ENCODE data around the gene POLE. TPM values are rescaled to one million over a fixed set of nuclear protein-coding genes. Genes with fewer than 3 reads are reported as not detected.

POLE gene
- total RNA-seq, result 10 to 100 TPM in 1 of 2 donors, 1 to 10 TPM in 1; 9.3 to 12.1 TPM
- long read RNA-seq, result 0 reads

- DNase-seq (peak; percentile 98), ATAC-seq (peak; percentile 98 to 99)
- intact Hi-C loops (cut with DNase I), result no loop called here
Measured at GRCh38 chr12:132687211-132688164, at the start of gene POLE, which contains the start of gene PXMP2. TSS of gene POLE (minus strand) at chr12:132687342. CDS start at chr12:132687315, 27 bp downstream. TSS of gene PXMP2 (plus strand) at chr12:132687587. CDS start at chr12:132687671, 84 bp downstream.

- intact Hi-C loops (cut with DNase I), result no loop called here
- no peak for DNase-seq
- no peak for ATAC-seq
Measured at GRCh38 chr12:132736913-132737312, 49.8 kb upstream of the POLE start.

- no peak for DNase-seq
- intact Hi-C loops (cut with DNase I), result no loop called here
- ATAC-seq, result no peak
Measured at GRCh38 chr12:132736378-132736777, 49.2 kb upstream of the POLE start.

GRCh38 chr12:132735496-132735895, 48.4 kb upstream of the POLE start:
- intact Hi-C loops (cut with DNase I), result no loop called here

GRCh38 chr12:132734206-132734605, 47.1 kb upstream of the POLE start:
- ATAC-seq (no peak), DNase-seq (no peak)
- intact Hi-C loops (cut with DNase I), result no loop called here

More at GRCh38 chr12:132735496-132735895, 48.4 kb upstream of the POLE start:
- ATAC-seq (no peak), DNase-seq (no peak)

- ATAC-seq (no peak), DNase-seq (no peak)
- intact Hi-C loops (cut with DNase I), result no loop called here
Measured at GRCh38 chr12:132731574-132731973, 44.4 kb upstream of the POLE start.

- DNase-seq, result no peak
- ATAC-seq, result no peak
- intact Hi-C loops (cut with DNase I), result no loop called here
Measured at GRCh38 chr12:132730353-132730752, 43.2 kb upstream of the POLE start.

- intact Hi-C loops (cut with DNase I), result no loop called here
- no peak for ATAC-seq
- DNase-seq, result no peak
Measured at GRCh38 chr12:132729541-132730320, 42.6 kb upstream of the POLE start.

GRCh38 chr12:132728502-132728901, 41.4 kb upstream of the POLE start:
- DNase-seq, result no peak
- no peak for ATAC-seq
- intact Hi-C loops (cut with DNase I), result no loop called here

GRCh38 chr12:132727091-132727794, 40.1 kb upstream of the POLE start:
- no peak for ATAC-seq
- no peak for DNase-seq
- intact Hi-C loops (cut with DNase I), result no loop called here

GRCh38 chr12:132726386-132726785, 39.2 kb upstream of the POLE start:
- intact Hi-C loops (cut with DNase I), result no loop called here
- DNase-seq (no peak), ATAC-seq (no peak)

GRCh38 chr12:132724506-132725241, 37.5 kb upstream of the POLE start:
- intact Hi-C loops (cut with DNase I), result no loop called here
- DNase-seq, result no peak
- ATAC-seq, result no peak

- intact Hi-C loops (cut with DNase I), result no loop called here
- ATAC-seq (no peak), DNase-seq (no peak)
Measured at GRCh38 chr12:132723764-132724140, 36.6 kb upstream of the POLE start.

- intact Hi-C loops (cut with DNase I), result no loop called here
- ATAC-seq, result peak; percentile 67 to 76
- peak; percentile 67 for DNase-seq
Measured at GRCh38 chr12:132723015-132723763, 36.0 kb upstream of the POLE start.

- ATAC-seq (no peak), DNase-seq (no peak)
- intact Hi-C loops (cut with DNase I), result no loop called here
Measured at GRCh38 chr12:132720606-132721345, 33.6 kb upstream of the POLE start.

- DNase-seq (no peak), ATAC-seq (no peak)
- intact Hi-C loops (cut with DNase I), result no loop called here
Measured at GRCh38 chr12:132719954-132720324, 32.8 kb upstream of the POLE start.

- ATAC-seq (peak in 1 of 2 donors; percentile 4), DNase-seq (no peak)
- intact Hi-C loops (cut with DNase I), result no loop called here
Measured at GRCh38 chr12:132719141-132719953, 32.2 kb upstream of the POLE start.
